HepG2 (cell line): ENCODE results near the gene ZFHX3. TPM values are rescaled to one million over a fixed set of nuclear protein-coding genes. Genes with fewer than 3 reads are reported as not detected.

Experiments
- ARID4A ChIP-seq: sonication (generic); formaldehyde crosslinking; IDR thresholded peaks from 2 replicates; pipeline ENCODE4 v1.5.0; 2020; ENCODE audit warnings: mild to moderate bottlenecking, missing genetic modification reagents, borderline replicate concordance
- ATF1 ChIP-seq: IDR thresholded peaks from 2 replicates; pipeline ENCODE4 v1.6.1; 2016; ENCODE audit warnings: mild to moderate bottlenecking, control low read depth
- ATF4 ChIP-seq, 2 experiments: fragments of 450-650 bp in 1 of 2; sonication (generic) in 1 of 2; formaldehyde crosslinking; IDR thresholded peaks; 2 replicates each; pipeline versions ENCODE4 v1.5.0 to v1.8.0; 2020 to 2022; ENCODE audit warnings: mild to moderate bottlenecking in 1 of 2, missing genetic modification reagents in 1 of 2
- HOXA3 ChIP-seq: sonication (generic); formaldehyde crosslinking; IDR thresholded peaks from 2 replicates; pipeline ENCODE4 v1.5.0; 2020; ENCODE audit warnings: missing genetic modification reagents
- IRF9 ChIP-seq: sonication (generic); formaldehyde crosslinking; IDR thresholded peaks from 2 replicates; pipeline ENCODE4 v1.8.0; 2022; ENCODE audit warnings: missing genetic modification reagents, mild to moderate bottlenecking, borderline replicate concordance
- JARID2 ChIP-seq: sonication (generic); formaldehyde crosslinking; IDR thresholded peaks from 2 replicates; pipeline ENCODE4 v1.8.1; 2023; ENCODE audit warnings: missing genetic modification reagents, inconsistent platforms; ENCODE audit not compliant: insufficient replicate concordance
- KAT7 ChIP-seq: IDR thresholded peaks from 2 replicates; pipeline ENCODE4 v1.6.1; 2018; ENCODE audit warnings: borderline replicate concordance, missing compliant biosample characterization
- MAX ChIP-seq: IDR thresholded peaks from 2 replicates; pipeline ENCODE4 v1.6.1; 2012; ENCODE audit warnings: inconsistent platforms
- MIER3 ChIP-seq: IDR thresholded peaks from 2 replicates; pipeline ENCODE4 v1.6.1; 2016; ENCODE audit warnings: missing compliant biosample characterization, borderline replicate concordance
- SALL2 ChIP-seq: sonication (generic); formaldehyde crosslinking; IDR thresholded peaks from 2 replicates; pipeline ENCODE4 v1.8.1; 2023; ENCODE audit warnings: mild to moderate bottlenecking, missing genetic modification reagents, inconsistent platforms
- ZNF281 ChIP-seq: sonication (generic); formaldehyde crosslinking; IDR thresholded peaks from 2 replicates; pipeline ENCODE4 v1.4.0; 2020; ENCODE audit warnings: missing genetic modification reagents, borderline replicate concordance
- ZNF335 ChIP-seq: sonication (generic); formaldehyde crosslinking; IDR thresholded peaks from 2 replicates; pipeline ENCODE4 v1.4.0; 2020; ENCODE audit warnings: missing genetic modification reagents
- ZNF484 ChIP-seq: sonication (generic); formaldehyde crosslinking; IDR thresholded peaks from 2 replicates; pipeline ENCODE4 v1.5.1; 2020; ENCODE audit warnings: mild to moderate bottlenecking, low read depth, missing genetic modification reagents, borderline replicate concordance
- ZNF747 ChIP-seq: sonication (generic); formaldehyde crosslinking; IDR thresholded peaks from 2 replicates; pipeline ENCODE4 v1.8.1; 2023; ENCODE audit warnings: missing genetic modification reagents, mild to moderate bottlenecking, borderline replicate concordance
- ZSCAN9 ChIP-seq: IDR thresholded peaks from 2 replicates; pipeline ENCODE4 v1.6.1; 2016; ENCODE audit warnings: borderline replicate concordance
- polyA plus RNA-seq, 8 experiments: library from polyadenylated mRNA; depleted of rRNA in 3 of 8; stranded (reverse) in 7 of 8; unstranded in 1 of 8; fragments of >200 nt; fragmentation: Illumina TruSeq in 4 of 8; extraction: Trizol in 4 of 8; gene quantifications; 2 replicates each; pipeline versions ENCODE4 v1.2.1 to v1.2.3, GENCODE V29; 2011 to 2016; ENCODE audit warnings: low read depth in 4 of 8, missing spikeins in 1 of 8, mixed read lengths in 1 of 8; ENCODE audit not compliant: insufficient read depth in 1 of 8
- total RNA-seq, 5 experiments: library from RNA; depleted of rRNA; stranded (reverse); fragments of >200 nt; fragmentation: Illumina TruSeq; extraction: Trizol; gene quantifications; 2 replicates each; pipeline ENCODE4 v1.2.3, GENCODE V29; 2016; ENCODE audit warnings: low read depth in 1 of 5
- TF ChIP-seq, protein P1 (sequence below): sonication (generic); formaldehyde crosslinking; IDR thresholded peaks from 2 replicates; pipeline ENCODE4 v1.4.0; 2020; ENCODE audit warnings: missing genetic modification reagents, mild to moderate bottlenecking, borderline replicate concordance

ZFHX3 gene
- total and polyA plus RNA-seq, 2 of the 13 experiments (the other 11 are each of a cell fraction or from before 2014, with no cell fraction given): 5.0 to 6.0 TPM

DNA sequence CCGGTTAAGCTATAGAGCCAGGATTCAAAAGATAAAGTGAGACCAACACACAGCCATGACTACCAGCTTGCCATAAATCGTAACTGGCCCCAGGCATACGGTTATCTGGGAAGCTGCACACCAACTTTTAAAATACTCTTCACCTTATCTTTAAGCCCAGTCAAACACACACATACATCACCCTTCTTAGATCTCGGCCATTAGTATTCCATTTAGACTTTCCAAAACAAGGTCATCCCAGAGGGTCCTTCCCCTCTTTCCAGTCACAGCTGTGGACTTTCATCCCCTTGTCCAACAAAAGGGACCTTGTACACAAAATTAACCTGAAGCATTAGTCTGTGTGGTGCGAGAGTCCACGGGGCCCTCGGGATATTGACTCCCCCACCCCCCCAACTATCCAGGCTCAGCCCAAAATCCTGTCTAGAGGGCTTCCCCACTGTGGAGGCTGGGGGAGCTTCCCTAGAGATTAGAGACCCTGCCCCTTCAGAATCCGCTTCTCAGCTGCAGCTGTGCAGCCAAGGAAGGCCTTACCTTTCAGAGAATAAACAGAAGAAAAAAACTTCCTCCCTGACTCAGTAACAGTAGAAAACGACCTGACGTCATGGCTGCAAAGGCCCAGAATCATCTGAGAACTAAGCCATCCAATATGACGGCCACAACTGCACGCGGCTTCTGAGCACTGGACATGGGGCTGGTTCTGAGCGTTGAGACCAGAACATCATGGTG lies 9.9 kb downstream of the ZFHX3 start (continued):
- TF ChIP-seq IRF9 (no peak), MAX (no peak; the same call in 1 of the 2 replicates), ZSCAN9 (peak; percentile 26; the same call in 1 of the 2 replicates), ATF4 (CRISPR knock-in tag; IDR thresholded peaks at IDR 0.05) (no peak), MIER3 (CRISPR knock-in tag) (no peak; the same call in 1 of the 2 replicates), KAT7 (CRISPR knock-in tag) (no peak; the same call in 1 of the 2 replicates), ATF1 (CRISPR knock-in tag) (no peak), ZNF747 (CRISPR knock-in tag) (no peak), SALL2 (CRISPR knock-in tag) (no peak), ZNF484 (CRISPR knock-in tag) (no peak), ZNF335 (no peak), ARID4A (CRISPR knock-in tag) (peak; percentile 44; the same call in 1 of the 2 replicates), ZNF281 (CRISPR knock-in tag) (peak; percentile 80), HOXA3 (CRISPR knock-in tag) (peak; percentile 78; the same call in 1 of the 2 replicates), JARID2 (no peak)
- TF ChIP-seq, protein P1, sequence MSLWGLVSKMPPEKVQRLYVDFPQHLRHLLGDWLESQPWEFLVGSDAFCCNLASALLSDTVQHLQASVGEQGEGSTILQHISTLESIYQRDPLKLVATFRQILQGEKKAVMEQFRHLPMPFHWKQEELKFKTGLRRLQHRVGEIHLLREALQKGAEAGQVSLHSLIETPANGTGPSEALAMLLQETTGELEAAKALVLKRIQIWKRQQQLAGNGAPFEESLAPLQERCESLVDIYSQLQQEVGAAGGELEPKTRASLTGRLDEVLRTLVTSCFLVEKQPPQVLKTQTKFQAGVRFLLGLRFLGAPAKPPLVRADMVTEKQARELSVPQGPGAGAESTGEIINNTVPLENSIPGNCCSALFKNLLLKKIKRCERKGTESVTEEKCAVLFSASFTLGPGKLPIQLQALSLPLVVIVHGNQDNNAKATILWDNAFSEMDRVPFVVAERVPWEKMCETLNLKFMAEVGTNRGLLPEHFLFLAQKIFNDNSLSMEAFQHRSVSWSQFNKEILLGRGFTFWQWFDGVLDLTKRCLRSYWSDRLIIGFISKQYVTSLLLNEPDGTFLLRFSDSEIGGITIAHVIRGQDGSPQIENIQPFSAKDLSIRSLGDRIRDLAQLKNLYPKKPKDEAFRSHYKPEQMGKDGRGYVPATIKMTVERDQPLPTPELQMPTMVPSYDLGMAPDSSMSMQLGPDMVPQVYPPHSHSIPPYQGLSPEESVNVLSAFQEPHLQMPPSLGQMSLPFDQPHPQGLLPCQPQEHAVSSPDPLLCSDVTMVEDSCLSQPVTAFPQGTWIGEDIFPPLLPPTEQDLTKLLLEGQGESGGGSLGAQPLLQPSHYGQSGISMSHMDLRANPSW: no peak
